Neuron (in vitro differentiated cells): ENCODE data around the gene KRTAP12-2.

Experiments
- H2AFZ ChIP-seq: one replicate; pipeline ENCODE4 v1.6.1; 2013; ENCODE audit warnings: low read depth, mild to moderate bottlenecking, inconsistent platforms, low read length, moderate library complexity
- H3K27me3 ChIP-seq: one replicate; pipeline ENCODE4 v1.6.1; 2013; ENCODE audit warnings: low read length; ENCODE audit not compliant: insufficient read depth
- H3K36me3 ChIP-seq: one replicate; pipeline ENCODE4 v1.6.1; 2013; ENCODE audit warnings: low read length; ENCODE audit not compliant: insufficient read depth
- H3K4me1 ChIP-seq: one replicate; pipeline ENCODE4 v1.6.1; 2013; ENCODE audit warnings: low read length; ENCODE audit not compliant: insufficient read depth
- H3K4me3 ChIP-seq: 2 replicates; pipeline ENCODE4 v1.5.1; 2013; ENCODE audit warnings: mild to moderate bottlenecking, low read length, moderate library complexity
- H3K9me3 ChIP-seq: one replicate; pipeline ENCODE4 v1.6.1; 2013; ENCODE audit warnings: low read length

The KRTAP12-2 gene

GRCh38 chr21:44658541-44658910 is 8.2 kb downstream of the KRTAP12-2 start:
- Histone ChIP-seq H3K27me3 (no peaks in the 10 kb centered on the region), H3K36me3 (no peaks in the 10 kb centered on the region), H2AFZ (no peak overlapping the region), H3K9me3 (no peaks in the 10 kb centered on the region), H3K4me3 (no peak overlapping the region), H3K4me1 (no peaks in the 10 kb centered on the region)

GRCh38 chr21:44657635-44658540 is 8.8 kb downstream of the KRTAP12-2 start, which contains the start of gene KRTAP12-3:
Gene KRTAP12-3, plus strand, starts transcription at chr21:44657932. Its CDS starts 48 bp downstream, at chr21:44657980.
- Histone ChIP-seq H3K9me3 (no peaks in the 10 kb centered on the region), H3K27me3 (no peaks in the 10 kb centered on the region), H2AFZ (no peak within 1 kb of the TSS), H3K4me1 (no peaks in the 10 kb centered on the region), H3K36me3 (no peaks in the 10 kb centered on the region), H3K4me3 (no peak within 1 kb of the TSS)

- Histone ChIP-seq H3K9me3 (no peaks in the 10 kb centered on the region), H3K36me3 (no peaks in the 10 kb centered on the region), H2AFZ (no peak overlapping the region), H3K27me3 (no peaks in the 10 kb centered on the region), H3K4me1 (no peaks in the 10 kb centered on the region), H3K4me3 (no peak overlapping the region)
Measured at GRCh38 chr21:44656868-44657267, 9.9 kb downstream of the KRTAP12-2 start.

- Histone ChIP-seq H3K4me1 (no peaks in the 10 kb centered on the region), H3K4me3 (no peak within 1 kb of the TSS), H2AFZ (no peak within 1 kb of the TSS), H3K9me3 (no peaks in the 10 kb centered on the region), H3K36me3 (no peaks in the 10 kb centered on the region), H3K27me3 (no peaks in the 10 kb centered on the region)
Measured at GRCh38 chr21:44654576-44655175, 12.1 kb downstream of the KRTAP12-2 start, which contains the start of gene KRTAP12-4. Gene KRTAP12-4, minus strand, starts transcription at chr21:44654659. Its CDS starts 45 bp downstream, at chr21:44654614.

GRCh38 chr21:44653656-44654575 is 12.8 kb downstream of the KRTAP12-2 start:
- H3K4me1 ChIP-seq, result no peaks in the 10 kb centered on the region
- H3K9me3 ChIP-seq, result no peaks in the 10 kb centered on the region
- no peaks in the 10 kb centered on the region for H3K27me3 ChIP-seq
- no peak overlapping the region for H3K4me3 ChIP-seq
- H2AFZ ChIP-seq, result no peak overlapping the region
- no peaks in the 10 kb centered on the region for H3K36me3 ChIP-seq

- H2AFZ ChIP-seq, result no peak overlapping the region
- H3K27me3 ChIP-seq, result no peaks in the 10 kb centered on the region
- no peaks in the 10 kb centered on the region for H3K4me1 ChIP-seq
- no peak overlapping the region for H3K4me3 ChIP-seq
- no peaks in the 10 kb centered on the region for H3K36me3 ChIP-seq
- H3K9me3 ChIP-seq, result no peaks in the 10 kb centered on the region
Measured at GRCh38 chr21:44653123-44653522, 13.6 kb downstream of the KRTAP12-2 start.

GRCh38 chr21:44650973-44651675 is 15.6 kb downstream of the KRTAP12-2 start:
- Histone ChIP-seq H3K4me3 (no peak overlapping the region), H2AFZ (no peak overlapping the region), H3K36me3 (no peaks in the 10 kb centered on the region), H3K4me1 (no peaks in the 10 kb centered on the region), H3K9me3 (no peaks in the 10 kb centered on the region), H3K27me3 (peaks cover 13% of the 10 kb centered on the region)

- Histone ChIP-seq H3K9me3 (no peaks in the 10 kb centered on the region), H3K4me3 (no peak overlapping the region), H3K27me3 (peaks cover 13% of the 10 kb centered on the region), H3K36me3 (no peaks in the 10 kb centered on the region), H2AFZ (no peak overlapping the region), H3K4me1 (no peaks in the 10 kb centered on the region)
Measured at GRCh38 chr21:44650265-44650972, 16.3 kb downstream of the KRTAP12-2 start.

GRCh38 chr21:44649521-44650100 is 17.1 kb downstream of the KRTAP12-2 start:
- no peak overlapping the region for H3K4me3 ChIP-seq
- no peaks in the 10 kb centered on the region for H3K36me3 ChIP-seq
- no peaks in the 10 kb centered on the region for H3K4me1 ChIP-seq
- H3K9me3 ChIP-seq, result no peaks in the 10 kb centered on the region
- no peak overlapping the region for H2AFZ ChIP-seq
- peaks cover 13% of the 10 kb centered on the region for H3K27me3 ChIP-seq

GRCh38 chr21:44648557-44649311 is 18.0 kb downstream of the KRTAP12-2 start:
- H3K27me3 ChIP-seq, result peaks cover 13% of the 10 kb centered on the region
- H3K9me3 ChIP-seq, result no peaks in the 10 kb centered on the region
- no peaks in the 10 kb centered on the region for H3K36me3 ChIP-seq
- H3K4me1 ChIP-seq, result no peaks in the 10 kb centered on the region
- no peak overlapping the region for H2AFZ ChIP-seq
- H3K4me3 ChIP-seq, result no peak overlapping the region

- no peaks in the 10 kb centered on the region for H3K9me3 ChIP-seq
Measured at GRCh38 chr21:44647222-44647552, 19.5 kb downstream of the KRTAP12-2 start.

More at GRCh38 chr21:44647222-44647552, 19.5 kb downstream of the KRTAP12-2 start:
- H3K4me1 ChIP-seq, result no peaks in the 10 kb centered on the region
- no peaks in the 10 kb centered on the region for H3K36me3 ChIP-seq
- H2AFZ ChIP-seq, result no peak overlapping the region
- H3K4me3 ChIP-seq, result no peak overlapping the region
- peaks cover 13% of the 10 kb centered on the region for H3K27me3 ChIP-seq
